ENCODE measurements around the gene KATNB1. TPM values are rescaled to one million over a fixed set of nuclear protein-coding genes. Genes with fewer than 3 reads are reported as not detected.

KATNB1 gene
- total and polyA plus RNA-seq, 2 of the 8 experiments (the other 6 are each of a cell fraction or from before 2014, with no cell fraction given), result 50.2 to 60.4 TPM

- POLR2A ChIA-PET (ENCODE audit: partially characterized antibody), result interaction anchor here (1.0 kb wide), 1 partner anchor 10 kb away, joined by 4 read pairs; no protein-coding TSS in a partner anchor
- H3K23ac ChIP-seq (ENCODE audit: insufficient read length), result no peak overlapping the region
- H3K9ac ChIP-seq (replicated peaks in 1 of 4; ENCODE audit: extremely low read depth in 1 of 4, low read depth in 3 of 4, low read length in 3 of 4), result no peak overlapping the region; a peak in 1 of 7 replicates
Observed at GRCh38 chr16:57743458-57743857, 7.9 kb downstream of the KATNB1 start.

More at GRCh38 chr16:57743458-57743857, 7.9 kb downstream of the KATNB1 start:
- H2BK15ac ChIP-seq (ENCODE audit: low read length), result no peak overlapping the region
- H2BK120ac ChIP-seq (replicated peaks; ENCODE audit: low read depth, low read length), result no peak overlapping the region
- no peaks in the 10 kb centered on the region for H3K9me3 ChIP-seq (ENCODE audit: insufficient read depth in 2 of 2, low read depth in 1 of 2, low read length in 1 of 2)
- H3K79me2 ChIP-seq (ENCODE audit: control insufficient read depth in 1 of 2, insufficient read depth in 2 of 2, low read length in 2 of 2), result no peaks in the 10 kb centered on the region
- H2BK12ac ChIP-seq (ENCODE audit: low read depth, low read length), result no peak overlapping the region
- no peak overlapping the region for H2BK20ac ChIP-seq (ENCODE audit: low read length)
- no peak overlapping the region for H3K56ac ChIP-seq (replicated peaks; ENCODE audit: insufficient read length, low read depth, low read length)
- no peaks in the 10 kb centered on the region; a peak in 4 of 8 replicates for H3K36me3 ChIP-seq (ENCODE audit: control insufficient read depth in 2 of 4, insufficient read depth in 4 of 4, low read length in 3 of 4)
- H3K27me3 ChIP-seq (replicated peaks in 1 of 4; ENCODE audit: control insufficient read depth in 3 of 4, extremely low read depth in 1 of 4, insufficient read depth in 3 of 4, low read length in 3 of 4), result no peaks in the 10 kb centered on the region
- CTCF ChIA-PET (ENCODE audit: partially characterized antibody), result interaction anchor here (2.6 to 3.2 kb wide), 2 partner anchors 13 kb away, joined by 18 to 21 read pairs; no protein-coding TSS in a partner anchor
- no peak overlapping the region for H2AFZ ChIP-seq (ENCODE audit: low read length)
- H3K79me1 ChIP-seq (ENCODE audit: low read depth, low read length), result no peaks in the 10 kb centered on the region
- no peak for TF ChIP-seq RFX5 (IDR thresholded peaks at IDR 0.05; ENCODE audit: borderline replicate concordance, low read depth, low read length)
- TF ChIP-seq HDAC2 (IDR thresholded peaks at IDR 0.05; ENCODE audit: borderline replicate concordance in 1 of 2, low read depth in 2 of 2, low read length in 2 of 2), result no peak
- no peak for TF ChIP-seq SRF (IDR thresholded peaks at IDR 0.05; ENCODE audit: low read depth, low read length)
- no peak for TF ChIP-seq HDAC6 (IDR thresholded peaks at IDR 0.05; ENCODE audit: low read depth, low read length)
- no peak for TF ChIP-seq RAD21 (IDR thresholded peaks at IDR 0.05 in 1 of 2, conservative IDR thresholded peaks at IDR 0.05 in 1 of 2; ENCODE audit: low read depth in 2 of 2, low read length in 2 of 2)
- no peak for TF ChIP-seq BACH1 (IDR thresholded peaks at IDR 0.05; ENCODE audit: low read length)
- TF ChIP-seq YY1 (IDR thresholded peaks at IDR 0.05; ENCODE audit: low read depth, low read length), result no peak
- no peak for TF ChIP-seq EGR1 (IDR thresholded peaks at IDR 0.05; ENCODE audit: borderline replicate concordance, low read depth, low read length)
- TF ChIP-seq TBP (IDR thresholded peaks at IDR 0.05; ENCODE audit: low read depth, low read length), result no peak
- TF ChIP-seq SP4 (IDR thresholded peaks at IDR 0.05; ENCODE audit: low read length), result no peak
- no peak for TF ChIP-seq SIRT6 (IDR thresholded peaks at IDR 0.05; ENCODE audit: low read length)
- no peak for TF ChIP-seq CREB1 (IDR thresholded peaks at IDR 0.05)
- TF ChIP-seq SIX5 (IDR thresholded peaks at IDR 0.05; ENCODE audit: low read depth, low read length), result no peak
- no peak for TF ChIP-seq SIN3A (conservative IDR thresholded peaks at IDR 0.05 in 1 of 2, IDR thresholded peaks at IDR 0.05 in 1 of 2; ENCODE audit: low read depth in 1 of 2, low read length in 2 of 2)
- no peak for TF ChIP-seq TAF7 (optimal IDR thresholded peaks at IDR 0.05; ENCODE audit: borderline replicate concordance, low read depth, low read length)
- H3K4me2 ChIP-seq (ENCODE audit: insufficient read depth in 1 of 2, low read depth in 2 of 2, low read length in 2 of 2), result no peak overlapping the region
- H4K5ac ChIP-seq (ENCODE audit: insufficient read length, low read depth, low read length), result no peak overlapping the region
- H2AK5ac ChIP-seq (ENCODE audit: low read depth, low read length), result no peak overlapping the region
- no peak overlapping the region for H3K4ac ChIP-seq (replicated peaks; ENCODE audit: insufficient read length, low read depth, low read length)
- no peaks in the 10 kb centered on the region for H3K23me2 ChIP-seq (ENCODE audit: low read depth, low read length)
- H3K4me3 ChIP-seq (ENCODE audit: extremely low read depth in 1 of 4, insufficient read depth in 2 of 4, low read depth in 3 of 4, low read length in 4 of 4), result no peak overlapping the region
- H3K18ac ChIP-seq (ENCODE audit: extremely low read depth, low read length), result no peak overlapping the region
- DNase-seq (ENCODE audit: low read depth in 1 of 2, low spot score in 2 of 2) (no peak), FAIRE-seq (no peak)
- H3K14ac ChIP-seq (ENCODE audit: insufficient read length), result no peak overlapping the region
- no peaks in the 10 kb centered on the region for H3K4me1 ChIP-seq (replicated peaks in 1 of 4; ENCODE audit: control insufficient read depth in 3 of 4, insufficient read depth in 4 of 4, low read length in 3 of 4)
- WGBS, 2 experiments (ENCODE audit: extremely low coverage in 1 of 2, insufficient coverage in 1 of 2, insufficient read length in 1 of 2, insufficient replicate concordance in 2 of 2, low coverage in 1 of 2, low lambda C conversion rate in 2 of 2, missing lambda C conversion rate in 1 of 2), result 82% methylated on average over 10 of the region's 10 CpGs; no CpG with 5 or more reads in 1 of the 2 experiments
- H3K27ac ChIP-seq (ENCODE audit: low read depth, low read length), result no peak overlapping the region
- no peak overlapping the region for H4K8ac ChIP-seq (ENCODE audit: extremely low read depth, insufficient read depth, low read length)
- no peak overlapping the region; the same call in 1 of the 2 replicates for H2BK5ac ChIP-seq (ENCODE audit: low read depth, low read length)
- no peak overlapping the region for H4K91ac ChIP-seq (replicated peaks; ENCODE audit: insufficient read length, low read length)
- peaks cover 0 to 9% of the 10 kb centered on the region in 2 experiments for H4K20me1 ChIP-seq (replicated peaks in 1 of 2; ENCODE audit: control insufficient read depth in 1 of 2, insufficient read depth in 2 of 2, low read length in 2 of 2)

All from H1 (cell line).